GM12865 (cell line): ENCODE measurements around the gene CBFA2T3.
"Not testable (repeated sequence)": the region's sequence is repeated elsewhere in the genome, so short reads cannot be mapped to it uniquely, and the experiment has no call there.

Experiments used
- DNase-seq: peaks from one replicate; pipeline ENCODE4 v3.0.0; 2010; ENCODE audit warnings: low read depth
- H3K4me3 ChIP-seq: 2 replicates; pipeline ENCODE4 v1.5.1; 2011; ENCODE audit warnings: mild to moderate bottlenecking, low read depth, low read length, control low read depth
- TF ChIP-seq, protein P1 (sequence below): IDR thresholded peaks from 2 replicates; pipeline ENCODE4 v1.5.1; 2011; ENCODE audit warnings: low read length, control low read depth, low read depth, inconsistent platforms; ENCODE audit not compliant: insufficient read depth; ENCODE audit errors: missing control alignments

Gene CBFA2T3

DNA sequence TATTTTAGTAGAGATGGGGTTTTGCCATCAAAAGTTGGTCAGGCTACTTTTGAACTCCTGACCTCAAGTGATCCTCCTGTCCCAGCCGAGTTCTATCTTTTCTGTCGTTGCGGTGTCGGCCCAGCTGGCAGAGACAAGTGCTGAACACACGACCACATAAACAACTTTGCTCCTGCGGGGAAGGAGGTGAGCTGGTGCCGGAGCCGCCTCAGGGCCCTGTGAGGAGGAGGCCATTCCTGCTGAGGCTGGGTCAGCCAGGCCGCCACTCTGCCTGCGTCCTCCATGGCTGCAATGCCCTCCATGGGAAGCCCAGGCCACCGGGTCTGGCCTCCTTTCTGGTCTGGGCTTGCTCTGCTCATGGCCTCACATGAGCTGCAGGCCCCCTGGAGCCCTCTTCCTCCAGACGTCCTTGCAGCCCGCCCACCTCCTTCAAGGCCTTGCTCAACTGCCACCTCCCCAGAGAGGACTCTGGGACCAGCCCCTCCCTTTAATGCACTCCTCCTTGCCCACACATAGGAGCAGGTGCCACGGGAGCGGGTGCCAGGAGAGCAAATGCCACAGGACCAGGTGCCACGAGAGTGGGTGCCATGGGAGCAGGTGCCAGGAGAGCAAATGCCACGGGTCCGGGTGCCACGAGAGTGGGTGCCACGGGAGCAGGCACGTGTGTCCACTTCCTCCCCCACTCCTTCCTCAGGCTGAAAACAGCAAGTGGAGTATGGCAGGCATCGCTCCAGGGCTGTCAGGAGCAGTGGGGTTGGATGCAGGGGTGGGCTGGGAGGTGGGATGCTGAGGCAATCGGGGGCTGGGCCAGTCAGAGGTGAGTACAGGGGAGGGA lies 28.4 kb upstream of the CBFA2T3 start:
- H3K4me3 ChIP-seq: no peak overlapping the region
- DNase-seq: no peak
- TF ChIP-seq, protein P1, sequence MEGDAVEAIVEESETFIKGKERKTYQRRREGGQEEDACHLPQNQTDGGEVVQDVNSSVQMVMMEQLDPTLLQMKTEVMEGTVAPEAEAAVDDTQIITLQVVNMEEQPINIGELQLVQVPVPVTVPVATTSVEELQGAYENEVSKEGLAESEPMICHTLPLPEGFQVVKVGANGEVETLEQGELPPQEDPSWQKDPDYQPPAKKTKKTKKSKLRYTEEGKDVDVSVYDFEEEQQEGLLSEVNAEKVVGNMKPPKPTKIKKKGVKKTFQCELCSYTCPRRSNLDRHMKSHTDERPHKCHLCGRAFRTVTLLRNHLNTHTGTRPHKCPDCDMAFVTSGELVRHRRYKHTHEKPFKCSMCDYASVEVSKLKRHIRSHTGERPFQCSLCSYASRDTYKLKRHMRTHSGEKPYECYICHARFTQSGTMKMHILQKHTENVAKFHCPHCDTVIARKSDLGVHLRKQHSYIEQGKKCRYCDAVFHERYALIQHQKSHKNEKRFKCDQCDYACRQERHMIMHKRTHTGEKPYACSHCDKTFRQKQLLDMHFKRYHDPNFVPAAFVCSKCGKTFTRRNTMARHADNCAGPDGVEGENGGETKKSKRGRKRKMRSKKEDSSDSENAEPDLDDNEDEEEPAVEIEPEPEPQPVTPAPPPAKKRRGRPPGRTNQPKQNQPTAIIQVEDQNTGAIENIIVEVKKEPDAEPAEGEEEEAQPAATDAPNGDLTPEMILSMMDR: no peak

DNA sequence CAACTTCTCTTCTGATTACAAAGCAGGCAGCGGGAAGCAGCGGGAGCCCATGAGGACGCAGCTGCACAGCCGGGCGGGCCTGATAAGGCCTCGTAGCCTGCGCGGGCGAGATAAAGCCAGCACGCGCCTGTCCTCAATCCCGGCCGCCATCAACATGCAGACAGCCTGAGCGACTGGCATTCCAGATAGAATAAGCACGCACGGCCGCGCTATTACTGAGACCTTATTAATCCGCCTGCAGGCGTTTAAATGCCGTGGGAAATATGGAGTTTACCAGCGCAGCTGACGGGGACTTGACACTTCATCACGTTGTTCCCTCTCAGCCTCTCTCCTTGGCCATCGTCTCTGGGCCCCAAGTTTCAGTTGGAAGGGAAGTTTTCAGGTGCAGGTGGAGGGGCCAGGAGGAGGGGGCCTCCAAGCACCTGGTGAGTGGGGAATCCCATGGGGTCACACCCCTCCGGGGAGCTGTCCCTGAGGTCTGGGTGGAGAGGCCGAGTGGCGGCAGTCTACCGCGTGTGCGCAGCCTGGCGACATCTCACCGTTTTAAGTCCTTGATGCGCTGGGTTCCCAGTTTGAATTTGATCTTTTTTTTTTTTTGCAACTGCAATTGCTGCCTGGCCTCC lies 27.3 kb upstream of the CBFA2T3 start:
- H3K4me3 ChIP-seq: no peak overlapping the region
- DNase-seq: peak; percentile 24
- TF ChIP-seq, protein P1: no peak

DNA sequence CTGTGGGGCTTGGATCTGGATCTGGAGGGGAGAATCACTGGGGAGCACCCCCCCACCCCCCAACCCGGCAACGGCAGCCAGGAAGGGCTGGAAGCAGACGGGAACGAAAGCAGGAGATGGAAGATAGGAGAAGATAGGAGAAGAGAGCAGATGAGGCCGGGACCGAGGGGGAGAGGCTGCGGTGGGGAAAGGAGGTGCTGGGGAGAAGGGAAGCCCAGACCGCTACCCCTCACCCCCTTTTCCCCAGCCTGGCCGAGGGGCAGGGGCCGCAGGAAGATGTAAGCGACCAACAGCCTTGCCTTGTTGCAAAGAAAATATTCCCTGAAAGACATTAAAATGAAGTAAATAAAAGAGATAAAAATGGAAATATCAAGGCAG lies 26.8 kb upstream of the CBFA2T3 start:
- no peak overlapping the region for H3K4me3 ChIP-seq
- DNase-seq: no peak
- TF ChIP-seq, protein P1: no peak

DNA sequence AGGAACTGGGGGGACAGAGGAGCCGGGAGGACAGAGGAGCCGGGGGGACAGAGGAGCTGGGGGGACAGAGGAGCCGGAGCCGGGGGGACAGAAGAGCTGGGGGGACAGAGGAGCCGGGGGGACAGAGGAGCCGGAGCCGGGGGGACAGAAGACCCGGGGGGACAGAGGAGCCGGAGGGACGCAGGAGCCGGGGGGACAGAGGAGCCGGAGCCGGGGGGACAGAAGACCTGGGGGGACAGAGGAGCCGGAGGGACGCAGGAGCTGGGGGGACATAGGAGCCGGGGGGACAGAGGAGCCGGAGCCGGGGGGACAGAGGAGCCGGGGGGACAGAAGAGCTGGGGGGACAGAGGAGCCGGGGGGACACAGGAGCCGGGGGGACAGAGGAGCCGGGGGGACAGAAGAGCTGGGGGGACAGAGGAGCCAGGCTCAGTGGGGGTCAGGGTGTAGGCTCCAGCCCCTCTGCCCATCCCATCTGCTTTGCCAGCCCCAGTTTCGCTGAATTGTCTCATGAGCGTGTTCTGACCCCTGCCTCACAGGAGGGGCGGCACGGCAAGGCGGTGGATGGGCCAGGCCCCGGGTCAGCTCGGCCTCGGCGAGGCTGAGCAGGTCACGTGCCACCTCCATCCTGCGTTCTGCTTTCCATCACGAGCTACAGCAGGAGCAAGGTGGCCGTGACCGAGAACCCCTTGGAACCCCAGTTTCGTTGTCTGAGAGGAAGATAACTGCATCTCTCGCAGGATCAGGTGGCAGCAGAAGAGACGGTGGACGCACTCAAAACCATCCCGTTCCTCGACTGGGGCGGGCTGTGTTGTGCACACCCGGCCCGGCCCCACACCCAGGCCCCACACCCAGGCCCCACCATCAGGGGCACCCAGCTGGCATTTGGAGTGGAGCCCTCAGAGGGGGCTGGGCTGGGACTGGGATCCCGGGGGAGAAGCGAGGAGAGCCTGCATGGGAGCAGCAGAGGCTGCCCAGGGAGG lies 26.1 kb upstream of the CBFA2T3 start:
- TF ChIP-seq, protein P1: no peak
- H3K4me3 ChIP-seq: no peak overlapping the region
- DNase-seq: no peak

DNA sequence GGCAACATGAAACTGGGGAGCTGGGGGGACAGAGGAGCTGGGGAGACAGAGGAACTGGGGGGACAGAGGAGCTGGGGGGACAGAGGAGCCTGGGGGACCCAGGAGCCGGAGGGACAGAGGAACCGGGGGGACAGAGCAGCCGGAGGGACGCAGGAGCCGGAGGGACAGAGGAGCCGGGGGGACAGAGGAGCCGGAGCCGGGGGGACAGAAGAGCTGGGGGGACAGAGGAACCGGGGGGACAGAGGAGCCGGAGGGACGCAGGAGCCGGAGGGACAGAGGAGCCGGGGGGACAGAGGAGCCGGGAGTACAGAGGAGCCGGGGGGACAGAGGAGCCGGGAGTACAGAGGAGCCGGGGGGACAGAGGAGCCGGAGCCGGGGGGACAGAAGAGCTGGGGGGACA lies 25.1 kb upstream of the CBFA2T3 start:
- DNase-seq, H3K4me3 ChIP-seq: not testable (repeated sequence)

DNA sequence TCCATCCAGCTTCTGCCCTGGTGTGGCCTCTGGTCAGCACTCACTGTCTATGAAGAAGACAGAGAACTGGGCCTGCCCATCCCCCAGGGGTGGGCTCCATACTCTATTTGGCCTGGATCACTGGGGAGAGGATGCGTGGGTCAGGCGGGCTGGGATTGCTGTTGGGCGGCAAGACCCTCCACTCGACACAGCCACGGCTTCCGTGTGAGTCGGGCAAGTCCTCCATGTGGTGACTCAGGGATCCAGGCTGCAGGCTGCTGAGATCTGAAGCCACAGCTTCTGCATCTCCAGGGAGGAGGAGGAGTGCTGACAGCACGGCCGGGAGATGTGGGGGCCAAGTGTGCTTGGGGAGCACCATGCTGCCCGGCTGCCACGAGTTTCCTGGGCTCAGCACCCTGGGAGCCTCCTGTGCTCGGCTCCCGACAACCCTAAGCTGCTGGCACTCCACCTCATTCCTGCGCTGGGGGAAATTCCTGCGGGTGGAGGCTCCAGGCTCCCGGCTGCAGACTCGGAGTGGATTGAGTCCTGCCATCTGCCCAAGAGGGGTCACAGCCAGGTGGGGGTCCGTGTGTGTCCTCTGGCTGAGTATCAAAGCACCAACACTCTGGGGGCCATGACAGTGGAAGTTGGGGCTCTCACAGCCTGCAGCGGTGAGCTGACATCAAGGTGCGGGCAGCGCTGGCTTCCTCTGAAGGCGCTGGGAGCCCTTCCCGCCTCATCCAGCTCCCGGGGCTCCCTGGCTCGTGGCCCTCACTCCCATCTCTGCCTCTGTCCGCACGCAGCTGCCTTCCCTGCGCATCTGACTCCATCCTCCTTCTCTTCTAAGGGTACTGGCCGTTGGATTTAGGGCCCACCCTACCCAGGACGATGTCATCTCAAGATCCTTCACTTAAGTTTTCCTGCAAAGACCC lies 24.4 kb upstream of the CBFA2T3 start:
- H3K4me3 ChIP-seq: no peak overlapping the region
- DNase-seq: no peak
- TF ChIP-seq, protein P1: no peak
